Measurements from ENCODE around the gene SMIM29. TPM values are rescaled to one million over a fixed set of nuclear protein-coding genes. Genes with fewer than 3 reads are reported as not detected.

Gene SMIM29
- total RNA-seq, 1 donor from 2014 or later, result 33.2 TPM

- Histone ChIP-seq H3K36me3 (ENCODE audit: control insufficient read depth, insufficient read depth, low read length) (peaks cover 5% of the 10 kb centered on the region), H3K27me3 (ENCODE audit: control insufficient read depth, insufficient read depth, low read length) (no peaks in the 10 kb centered on the region), H3K4me3 (ENCODE audit: low read depth, low read length) (peak overlapping the region; percentile 88)
- no peak for TF ChIP-seq CTCF (IDR thresholded peaks at IDR 0.05; ENCODE audit: insufficient read depth, low read length, poor library complexity, severe bottlenecking)
- DNase-seq (ENCODE audit: low read depth), result no peak
These were observed 10.0 kb downstream of the SMIM29 start for GRCh38 chr6:34238585-34239499.

GRCh38 chr6:34237722-34238584 is 10.9 kb downstream of the SMIM29 start:
- peak overlapping the region; percentile 88 for H3K4me3 ChIP-seq (ENCODE audit: low read depth, low read length)
- H3K36me3 ChIP-seq (ENCODE audit: control insufficient read depth, insufficient read depth, low read length), result peaks cover 3% of the 10 kb centered on the region
- DNase-seq (ENCODE audit: low read depth), result no peak
- no peaks in the 10 kb centered on the region for H3K27me3 ChIP-seq (ENCODE audit: control insufficient read depth, insufficient read depth, low read length)
- TF ChIP-seq CTCF (IDR thresholded peaks at IDR 0.05; ENCODE audit: insufficient read depth, low read length, poor library complexity, severe bottlenecking), result peak; percentile 27

- Histone ChIP-seq H3K4me3 (ENCODE audit: low read depth, low read length) (peak overlapping the region; percentile 88), H3K36me3 (ENCODE audit: control insufficient read depth, insufficient read depth, low read length) (peaks cover 3% of the 10 kb centered on the region), H3K27me3 (ENCODE audit: control insufficient read depth, insufficient read depth, low read length) (no peaks in the 10 kb centered on the region)
- no peak for TF ChIP-seq CTCF (IDR thresholded peaks at IDR 0.05; ENCODE audit: insufficient read depth, low read length, poor library complexity, severe bottlenecking)
- no peak for DNase-seq (ENCODE audit: low read depth)
These were observed 11.5 kb downstream of the SMIM29 start for GRCh38 chr6:34237316-34237721.

- no peak for TF ChIP-seq CTCF (IDR thresholded peaks at IDR 0.05; ENCODE audit: insufficient read depth, low read length, poor library complexity, severe bottlenecking)
- peaks cover 3% of the 10 kb centered on the region for H3K36me3 ChIP-seq (ENCODE audit: control insufficient read depth, insufficient read depth, low read length)
- no peak for DNase-seq (ENCODE audit: low read depth)
- peak within 1 kb of the TSS; percentile 88 for H3K4me3 ChIP-seq (ENCODE audit: low read depth, low read length)
- H3K27me3 ChIP-seq (ENCODE audit: control insufficient read depth, insufficient read depth, low read length), result no peaks in the 10 kb centered on the region
These were observed 12.1 kb downstream of the SMIM29 start, which contains the start of gene HMGA1 for GRCh38 chr6:34236443-34237315. Gene HMGA1 (plus strand): TSS chr6:34236873. CDS start chr6:34240781, 3,908 bp downstream.

GRCh38 chr6:34236131-34236442 is 12.7 kb downstream of the SMIM29 start:
- H3K27me3 ChIP-seq (ENCODE audit: control insufficient read depth, insufficient read depth, low read length), result no peaks in the 10 kb centered on the region
- peaks cover under 1% of the 10 kb centered on the region for H3K36me3 ChIP-seq (ENCODE audit: control insufficient read depth, insufficient read depth, low read length)
- no peak for DNase-seq (ENCODE audit: low read depth)
- TF ChIP-seq CTCF (IDR thresholded peaks at IDR 0.05; ENCODE audit: insufficient read depth, low read length, poor library complexity, severe bottlenecking), result no peak
- H3K4me3 ChIP-seq (ENCODE audit: low read depth, low read length), result peak overlapping the region; percentile 88

Measured in kidney epithelial cell (primary cell).